Measurements from ENCODE around the gene ST7L. TPM values are rescaled to one million over a fixed set of nuclear protein-coding genes. Genes with fewer than 3 reads are reported as not detected.

The ST7L gene
- total and polyA plus RNA-seq, 2 experiments from 2014 or later, result 9.2 to 14.2 TPM

DNA sequence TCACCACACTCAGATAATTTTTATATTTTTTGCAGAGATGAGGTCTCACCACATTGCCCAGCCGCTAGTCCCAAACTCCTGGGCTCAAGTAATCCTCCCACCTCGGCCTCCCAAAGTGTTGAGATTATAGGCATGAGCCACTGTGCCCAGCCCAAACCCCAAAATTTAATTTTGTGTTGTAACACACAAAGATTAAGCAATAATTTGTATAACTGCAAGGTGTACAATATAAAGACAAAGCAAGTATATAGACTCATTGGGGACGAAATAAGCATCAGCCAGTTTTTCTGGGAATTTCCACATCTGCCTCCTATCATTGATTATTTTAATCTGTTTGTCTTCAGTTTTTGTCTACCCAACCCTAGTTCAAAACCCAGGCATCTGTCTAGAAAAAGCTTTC lies 42.7 kb downstream of the ST7L start:
- Histone ChIP-seq H3K36me3 (replicated peaks; ENCODE audit: insufficient read depth, low read depth) (no peaks in the 10 kb centered on the region), H3K4me3 (no peak overlapping the region), H2AFZ (no peak overlapping the region), H3K4me1 (ENCODE audit: insufficient read depth) (no peaks in the 10 kb centered on the region), H4K20me1 (ENCODE audit: insufficient read depth, poor library complexity, severe bottlenecking) (no peaks in the 10 kb centered on the region), H3K9me2 (replicated peaks; ENCODE audit: insufficient read depth) (no peaks in the 10 kb centered on the region), H3K79me2 (no peaks in the 10 kb centered on the region), H3K4me2 (no peak overlapping the region), H3K27me3 (no peaks in the 10 kb centered on the region), H3K27ac (no peak overlapping the region), H3K9me3 (ENCODE audit: low read depth) (no peaks in the 10 kb centered on the region)
- no peak for TF ChIP-seq EZH2phosphoT487 (IDR thresholded peaks at IDR 0.05; ENCODE audit: low read depth, severe bottlenecking, unreplicated experiment)
- no peak for TF ChIP-seq EZH2 (IDR thresholded peaks at IDR 0.05; ENCODE audit: borderline replicate concordance)
- TF ChIP-seq, protein P1, sequence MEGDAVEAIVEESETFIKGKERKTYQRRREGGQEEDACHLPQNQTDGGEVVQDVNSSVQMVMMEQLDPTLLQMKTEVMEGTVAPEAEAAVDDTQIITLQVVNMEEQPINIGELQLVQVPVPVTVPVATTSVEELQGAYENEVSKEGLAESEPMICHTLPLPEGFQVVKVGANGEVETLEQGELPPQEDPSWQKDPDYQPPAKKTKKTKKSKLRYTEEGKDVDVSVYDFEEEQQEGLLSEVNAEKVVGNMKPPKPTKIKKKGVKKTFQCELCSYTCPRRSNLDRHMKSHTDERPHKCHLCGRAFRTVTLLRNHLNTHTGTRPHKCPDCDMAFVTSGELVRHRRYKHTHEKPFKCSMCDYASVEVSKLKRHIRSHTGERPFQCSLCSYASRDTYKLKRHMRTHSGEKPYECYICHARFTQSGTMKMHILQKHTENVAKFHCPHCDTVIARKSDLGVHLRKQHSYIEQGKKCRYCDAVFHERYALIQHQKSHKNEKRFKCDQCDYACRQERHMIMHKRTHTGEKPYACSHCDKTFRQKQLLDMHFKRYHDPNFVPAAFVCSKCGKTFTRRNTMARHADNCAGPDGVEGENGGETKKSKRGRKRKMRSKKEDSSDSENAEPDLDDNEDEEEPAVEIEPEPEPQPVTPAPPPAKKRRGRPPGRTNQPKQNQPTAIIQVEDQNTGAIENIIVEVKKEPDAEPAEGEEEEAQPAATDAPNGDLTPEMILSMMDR (IDR thresholded peaks at IDR 0.05; ENCODE audit: poor library complexity), result no peak
- no peak for DNase-seq (ENCODE audit: low spot score)
- WGBS (ENCODE audit: low lambda C conversion rate, missing lambda C conversion rate), result 97% methylated on average over 3 of the region's 3 CpGs

DNA sequence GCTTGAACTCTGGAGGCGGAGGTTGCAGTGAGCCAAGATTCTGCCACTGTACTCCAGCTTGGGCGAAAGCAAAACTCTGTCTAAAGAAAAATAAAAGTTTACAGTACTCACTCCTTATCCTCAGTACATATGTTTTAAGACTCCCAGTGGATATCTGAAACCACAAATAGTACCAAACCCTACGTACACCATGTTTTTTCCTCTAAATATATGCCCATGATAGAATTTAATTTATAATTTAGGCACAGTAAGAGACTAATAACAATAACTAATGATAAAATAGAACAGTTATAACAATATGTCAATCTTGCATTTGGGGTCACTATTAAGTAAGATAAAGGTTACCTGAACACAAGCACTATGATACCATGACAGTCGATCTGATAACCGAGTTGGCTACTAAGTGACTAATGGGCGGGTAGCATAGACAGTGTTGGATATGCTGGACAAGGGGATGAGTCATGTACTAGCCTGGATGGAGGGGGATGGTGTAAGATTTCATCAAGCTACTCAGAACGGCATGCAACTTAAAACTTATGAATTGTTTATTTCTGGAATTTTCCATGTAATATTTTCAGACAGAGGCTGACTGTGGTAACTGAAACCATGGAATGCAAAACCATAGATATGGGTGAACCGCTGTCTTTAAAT lies 43.7 kb downstream of the ST7L start:
- H3K79me2 ChIP-seq, result no peaks in the 10 kb centered on the region
- TF ChIP-seq, protein P1 (IDR thresholded peaks at IDR 0.05; ENCODE audit: poor library complexity), result no peak
- TF ChIP-seq EZH2phosphoT487 (IDR thresholded peaks at IDR 0.05; ENCODE audit: low read depth, severe bottlenecking, unreplicated experiment) (no peak), EZH2 (IDR thresholded peaks at IDR 0.05; ENCODE audit: borderline replicate concordance) (no peak)
- H3K4me3 ChIP-seq, result no peak overlapping the region
- no peaks in the 10 kb centered on the region for H3K9me2 ChIP-seq (replicated peaks; ENCODE audit: insufficient read depth)
- H3K4me2 ChIP-seq, result no peak overlapping the region
- no peak overlapping the region for H3K27ac ChIP-seq
- no peaks in the 10 kb centered on the region for H3K9me3 ChIP-seq (ENCODE audit: low read depth)
- no peak overlapping the region for H2AFZ ChIP-seq
- H3K27me3 ChIP-seq, result no peaks in the 10 kb centered on the region
- peak; percentile 56 for DNase-seq (ENCODE audit: low spot score)
- 86% methylated on average over 8 of the region's 8 CpGs for WGBS (ENCODE audit: low lambda C conversion rate, missing lambda C conversion rate)
- no peaks in the 10 kb centered on the region for H3K4me1 ChIP-seq (ENCODE audit: insufficient read depth)
- H3K36me3 ChIP-seq (replicated peaks; ENCODE audit: insufficient read depth, low read depth), result no peaks in the 10 kb centered on the region
- H4K20me1 ChIP-seq (ENCODE audit: insufficient read depth, poor library complexity, severe bottlenecking), result no peaks in the 10 kb centered on the region

DNA sequence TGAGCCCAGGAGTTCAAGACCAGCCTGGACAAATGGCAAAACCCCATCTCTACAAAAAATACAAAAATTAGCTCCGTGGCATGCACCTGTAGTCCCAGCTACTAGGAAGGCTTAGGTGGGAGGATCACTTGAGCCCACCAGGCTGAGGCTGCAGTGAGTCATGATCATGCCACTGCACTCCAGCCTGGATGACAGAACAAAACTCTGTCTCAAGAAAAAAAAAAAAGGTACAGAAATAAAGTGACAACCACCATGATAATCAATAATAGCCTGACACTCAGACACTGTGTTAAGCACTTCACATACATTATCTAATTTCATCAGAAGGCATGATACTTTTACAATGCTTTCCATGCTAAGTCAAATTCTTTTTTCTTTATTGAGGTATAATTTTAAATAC lies 53.1 kb downstream of the ST7L start:
- Histone ChIP-seq H2AFZ (no peak overlapping the region), H3K79me2 (no peaks in the 10 kb centered on the region), H3K36me3 (replicated peaks; ENCODE audit: insufficient read depth, low read depth) (no peaks in the 10 kb centered on the region), H3K4me3 (no peak overlapping the region), H3K4me2 (no peak overlapping the region), H4K20me1 (ENCODE audit: insufficient read depth, poor library complexity, severe bottlenecking) (no peaks in the 10 kb centered on the region), H3K27ac (no peak overlapping the region), H3K9me3 (ENCODE audit: low read depth) (no peaks in the 10 kb centered on the region), H3K9me2 (replicated peaks; ENCODE audit: insufficient read depth) (no peaks in the 10 kb centered on the region), H3K4me1 (ENCODE audit: insufficient read depth) (no peaks in the 10 kb centered on the region), H3K27me3 (no peaks in the 10 kb centered on the region)
- TF ChIP-seq EZH2phosphoT487 (IDR thresholded peaks at IDR 0.05; ENCODE audit: low read depth, severe bottlenecking, unreplicated experiment), result no peak
- no peak for TF ChIP-seq EZH2 (IDR thresholded peaks at IDR 0.05; ENCODE audit: borderline replicate concordance)
- TF ChIP-seq, protein P1 (IDR thresholded peaks at IDR 0.05; ENCODE audit: poor library complexity), result no peak
- WGBS (ENCODE audit: low lambda C conversion rate, missing lambda C conversion rate), result 95% methylated on average over 1 of the region's 1 CpG
- DNase-seq (ENCODE audit: low spot score), result no peak
